K562 (cell line): ENCODE measurements around the gene ATP8B2. TPM values are rescaled to one million over a fixed set of nuclear protein-coding genes. Genes with fewer than 3 reads are reported as not detected.

ENCODE experiments used
- ARID3A ChIP-seq: IDR thresholded peaks from 2 replicates; pipeline ENCODE4 v1.6.1; 2012; ENCODE audit warnings: low read depth, low read length, improper control_type of control experiment, borderline replicate concordance
- CBX3 ChIP-seq, 2 experiments: IDR thresholded peaks; 1 replicate in 1 of 2; 2 replicates in 1 of 2; pipeline ENCODE4 v1.6.1; 2012; ENCODE audit warnings: inconsistent platforms in 2 of 2, low read length in 2 of 2, borderline replicate concordance in 1 of 2, control low read depth in 1 of 2
- DDX20 ChIP-seq: fragments of 450-650 bp; IDR thresholded peaks from 2 replicates; pipeline ENCODE4 v1.6.1; 2016; ENCODE audit warnings: missing genetic modification characterization, low read depth, mild to moderate bottlenecking, missing compliant biosample characterization, moderate library complexity
- ELK1 ChIP-seq: sonication (generic); formaldehyde crosslinking; IDR thresholded peaks from 2 replicates; pipeline ENCODE4 v1.8.1; 2022; ENCODE audit warnings: missing genetic modification reagents
- MTA3 ChIP-seq: fragments of 450-650 bp; formaldehyde crosslinking; IDR thresholded peaks from 2 replicates; pipeline ENCODE4 v1.6.1; 2017; ENCODE audit warnings: mild to moderate bottlenecking, borderline replicate concordance
- MYC ChIP-seq, 2 experiments: fragments of 250-450 bp in 1 of 2; sonication (Bioruptor Pico) in 1 of 2; IDR thresholded peaks; 2 replicates each; pipeline versions ENCODE4 v1.5.1 to v1.6.1; 2012 to 2021; ENCODE audit warnings: low read depth in 2 of 2, borderline replicate concordance in 1 of 2, improper control_type of control experiment in 1 of 2, low read length in 1 of 2, mild to moderate bottlenecking in 1 of 2, moderate library complexity in 1 of 2
- PHTF2 ChIP-seq: fragments of 250-450 bp; sonication (Bioruptor Pico); IDR thresholded peaks from 2 replicates; pipeline ENCODE4 v1.5.0; 2021; ENCODE audit warnings: mild to moderate bottlenecking
- THRAP3 ChIP-seq: fragments of 450-650 bp; IDR thresholded peaks from 2 replicates; pipeline ENCODE4 v1.6.1; 2016; ENCODE audit warnings: mild to moderate bottlenecking, inconsistent platforms, borderline replicate concordance
- TSHZ1 ChIP-seq: fragments of 250-450 bp; sonication (Bioruptor Pico); IDR thresholded peaks from 2 replicates; pipeline ENCODE4 v1.4.0; 2020; ENCODE audit warnings: mild to moderate bottlenecking, moderate library complexity
- ZFP1 ChIP-seq: fragments of 450-650 bp; formaldehyde crosslinking; IDR thresholded peaks from 2 replicates; pipeline ENCODE4 v1.4.0; 2020; ENCODE audit warnings: mild to moderate bottlenecking, mixed read lengths
- ZNF133 ChIP-seq: fragments of 250-450 bp; sonication (Bioruptor Pico); IDR thresholded peaks from 2 replicates; pipeline ENCODE4 v1.4.0; 2020; ENCODE audit warnings: mild to moderate bottlenecking
- ZNF174 ChIP-seq: fragments of 250-450 bp; sonication (Bioruptor Pico); IDR thresholded peaks from 2 replicates; pipeline ENCODE4 v1.4.0; 2020; ENCODE audit warnings: mild to moderate bottlenecking
- ZNF518B ChIP-seq: fragments of 250-450 bp; sonication (Bioruptor Pico); IDR thresholded peaks from 2 replicates; pipeline ENCODE4 v1.5.0; 2021; ENCODE audit warnings: mild to moderate bottlenecking, moderate library complexity
- ZNF740 ChIP-seq, 3 experiments: fragments of 200-800 bp in 1 of 3; sonication (Bioruptor generic) in 1 of 3; sonication (generic) in 1 of 3; formaldehyde crosslinking in 1 of 3; IDR thresholded peaks; 2 replicates each; pipeline versions ENCODE4 v1.6.1 to v1.8.0; 2016 to 2022; ENCODE audit warnings: mild to moderate bottlenecking in 2 of 3, missing compliant biosample characterization in 2 of 3, missing genetic modification characterization in 2 of 3, missing genetic modification reagents in 1 of 3
- polyA plus RNA-seq, 8 experiments: library from polyadenylated mRNA; depleted of rRNA in 4 of 8; stranded (reverse) in 5 of 8; unstranded in 3 of 8; fragments of >200 nt; fragmentation: Nextera tagmentation in 2 of 8; fragmentation: Illumina TruSeq in 1 of 8; extraction: Ambion mirVana in 2 of 8; extraction: Trizol in 1 of 8; gene quantifications; 2 replicates each; pipeline versions ENCODE4 v1.2.1 to v1.2.3, GENCODE V29; 2011 to 2014; ENCODE audit warnings: inconsistent platforms in 1 of 8, missing spikeins in 1 of 8
- total RNA-seq, 7 experiments: library from RNA; depleted of rRNA in 6 of 7; stranded (reverse); fragments of >200 nt in 6 of 7; fragmentation: Illumina TruSeq in 2 of 7; extraction: Trizol in 2 of 7; gene quantifications; 2 replicates each; pipeline versions ENCODE4 v1.2.1 to v1.2.3, GENCODE V29; 2011 to 2021; ENCODE audit warnings: low replicate concordance in 1 of 7

Gene ATP8B2
- total and polyA plus RNA-seq, 9 of the 15 experiments (the other 6 are each of a cell fraction or from before 2014, with no cell fraction given), result 0.27 to 33.2 (median 18.4) TPM

- TF ChIP-seq CBX3 (IDR thresholded peaks at IDR 0.05; ENCODE audit: borderline replicate concordance in 1 of 2, low read length in 2 of 2) (peak in 1 of 2 experiments; percentile 100; a peak in 2 of 3 replicates), MYC (IDR thresholded peaks at IDR 0.05; ENCODE audit: low read depth, low read length) (no peak), MYC (CRISPR knock-in tag; IDR thresholded peaks at IDR 0.05; ENCODE audit: borderline replicate concordance, low read depth) (no peak), ZNF174 (no peak), TSHZ1 (no peak), ELK1 (CRISPR knock-in tag) (no peak), ZNF740 (CRISPR knock-in tag; IDR thresholded peaks at IDR 0.05) (no peak), ZNF740 (tag; IDR thresholded peaks at IDR 0.05) (no peak), THRAP3 (0 out of 2 replicates have a peak, but pooled peaks have one; percentile 28), ZNF518B (CRISPR knock-in tag) (no peak), ARID3A (no peak), MTA3 (0 out of 2 replicates have a peak, but pooled peaks have one; percentile 42), ZFP1 (CRISPR knock-in tag) (no peak), DDX20 (tag) (no peak), ZNF133 (CRISPR knock-in tag) (no peak), PHTF2 (CRISPR knock-in tag) (no peak)
These were observed 29.7 kb upstream of the ATP8B2 start (continued) for GRCh38 chr1:154295408-154296235.
